AG08395 (cell line): ENCODE measurements around the gene RALGAPA1.
"Not testable (repeated sequence)": the region's sequence is repeated elsewhere in the genome, so short reads cannot be mapped to it uniquely, and the experiment has no call there.

Source experiments
- DNase-seq: peaks from one replicate; pipeline ENCODE4 v3.0.0; 2012; ENCODE audit warnings: mixed read lengths, low spot score

Gene RALGAPA1

DNA sequence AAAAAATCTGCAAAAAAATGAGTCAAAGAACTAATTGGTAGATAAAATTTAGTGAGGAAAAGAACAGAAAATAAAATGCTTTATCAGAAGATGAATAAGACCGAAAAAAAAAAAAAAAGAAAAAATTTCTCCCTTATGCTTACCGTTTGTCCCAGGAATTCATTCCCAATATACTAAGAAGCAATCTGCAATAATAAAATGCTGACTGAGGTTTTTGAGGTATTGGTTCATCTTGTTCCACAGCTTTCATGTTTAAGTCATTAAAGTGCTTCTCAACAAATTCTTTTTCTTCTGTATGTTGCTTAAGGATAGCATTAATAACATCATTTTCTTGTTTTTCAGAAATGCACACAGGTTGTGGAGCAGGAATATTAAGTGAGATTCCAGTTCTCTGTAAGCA lies 182.1 kb downstream of the RALGAPA1 start:
- DNase-seq = not testable (repeated sequence)

DNA sequence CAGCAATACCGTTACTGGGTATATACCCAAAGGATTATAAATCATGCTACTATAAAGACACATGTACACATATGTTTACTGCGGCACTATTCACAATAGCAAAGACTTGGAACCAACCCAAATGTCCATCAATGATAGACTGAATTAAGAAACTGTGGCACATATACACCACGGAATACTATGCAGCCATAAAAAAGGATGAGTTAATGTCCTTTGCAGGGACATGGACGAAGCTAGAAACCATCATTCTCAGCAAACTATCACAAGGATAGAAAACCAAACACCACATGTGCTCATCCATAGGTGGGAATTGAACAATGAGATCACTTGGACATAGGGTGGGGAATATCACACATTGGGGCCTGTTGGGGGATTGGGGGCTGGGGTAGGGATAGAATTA lies 187.1 kb downstream of the RALGAPA1 start:
- not testable (repeated sequence) for DNase-seq

DNA sequence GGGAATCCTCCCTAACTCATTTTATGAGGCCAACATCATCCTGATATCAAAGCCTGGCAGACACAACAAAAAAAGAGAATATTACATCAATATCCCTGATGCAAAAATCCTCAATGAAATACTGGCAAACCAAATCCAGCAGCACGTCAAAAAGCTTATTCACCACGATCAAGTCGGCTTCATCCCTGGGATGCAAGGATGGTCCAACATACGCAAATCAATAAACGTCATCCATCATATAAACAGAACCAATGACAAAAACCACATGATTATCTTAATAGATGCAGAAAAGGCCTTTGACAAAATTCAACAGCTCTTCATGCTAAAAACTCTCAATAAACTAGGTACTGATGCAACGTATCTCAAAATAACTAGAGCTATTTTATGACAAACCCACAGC lies 189.1 kb downstream of the RALGAPA1 start:
- DNase-seq = not testable (repeated sequence)

DNA sequence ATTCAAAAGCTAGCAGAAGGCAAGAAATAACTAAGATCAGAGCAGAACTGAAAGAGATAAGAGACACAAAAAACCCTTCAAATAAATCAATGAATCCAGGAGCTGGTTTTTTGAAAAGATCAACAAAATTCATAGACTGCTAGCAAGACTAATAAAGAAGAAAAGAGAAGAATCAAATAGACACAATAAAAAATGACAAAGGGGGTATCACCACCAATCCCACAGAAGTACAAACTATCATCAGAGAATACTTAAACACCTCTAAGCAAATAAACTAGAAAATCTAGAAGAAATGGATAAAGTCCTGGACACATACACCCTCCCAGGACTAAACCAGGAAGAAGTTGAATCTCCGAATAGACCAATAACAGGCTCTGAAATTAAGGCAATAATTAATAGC lies 189.6 kb downstream of the RALGAPA1 start:
- not testable (repeated sequence) for DNase-seq

DNA sequence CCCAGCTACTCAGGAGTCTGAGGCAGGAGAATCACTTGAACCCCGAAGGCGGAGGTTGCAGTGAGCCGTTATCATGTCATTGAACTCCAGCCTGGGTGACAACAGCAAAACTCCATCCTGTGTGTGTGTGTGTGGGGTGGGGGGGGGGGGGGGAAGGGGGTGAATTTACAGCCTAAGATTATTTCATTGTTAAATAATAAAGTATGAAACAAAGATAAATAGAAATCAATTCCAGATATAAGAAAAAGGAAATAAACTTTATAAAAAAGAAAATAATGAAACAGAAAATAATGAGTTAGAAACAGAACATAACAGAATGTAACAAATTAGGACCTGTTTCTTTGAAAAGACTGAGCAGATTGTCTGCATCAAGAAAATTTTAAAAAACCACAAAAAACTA lies 191.6 kb downstream of the RALGAPA1 start:
- no peak for DNase-seq

DNA sequence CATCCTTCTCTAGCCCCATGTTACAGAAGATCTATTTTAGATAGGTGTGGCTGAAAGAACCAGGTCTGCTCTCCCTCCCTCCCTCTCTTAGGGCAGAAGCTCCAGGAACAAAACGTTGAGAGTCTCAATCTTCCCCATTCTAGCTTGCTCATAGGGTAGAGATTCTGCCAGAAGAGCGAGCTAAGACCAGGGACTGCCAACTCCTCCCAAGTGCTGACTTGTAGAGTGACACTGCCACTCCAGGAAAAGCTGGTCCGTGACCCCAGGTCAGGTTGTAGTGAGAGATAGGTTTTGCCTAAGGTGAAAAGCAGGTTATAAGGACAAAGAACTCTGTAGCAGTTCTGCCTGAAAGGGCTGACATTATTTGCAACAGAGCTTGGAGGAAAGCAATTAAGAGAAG lies 201.7 kb downstream of the RALGAPA1 start:
- DNase-seq = no peak

DNA sequence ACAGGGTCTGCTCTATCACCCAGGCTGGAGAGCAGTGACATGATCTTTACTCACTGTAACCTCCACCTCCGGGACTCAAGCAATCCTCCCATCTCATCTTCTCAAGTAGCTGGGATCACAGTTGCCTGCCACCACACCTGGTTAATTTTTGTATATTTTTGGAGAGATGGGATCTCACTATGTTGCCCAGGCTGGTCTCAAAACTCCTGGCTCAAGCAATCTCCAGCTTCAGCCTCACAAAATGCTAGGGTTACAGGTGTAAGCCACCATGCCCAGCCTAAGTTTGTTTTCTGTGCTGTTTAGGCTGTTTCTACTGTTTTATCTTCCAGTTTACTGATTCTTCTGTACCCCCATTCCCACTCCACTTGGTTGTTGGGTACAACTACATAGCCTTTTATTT lies 208.8 kb downstream of the RALGAPA1 start:
- DNase-seq = no peak

DNA sequence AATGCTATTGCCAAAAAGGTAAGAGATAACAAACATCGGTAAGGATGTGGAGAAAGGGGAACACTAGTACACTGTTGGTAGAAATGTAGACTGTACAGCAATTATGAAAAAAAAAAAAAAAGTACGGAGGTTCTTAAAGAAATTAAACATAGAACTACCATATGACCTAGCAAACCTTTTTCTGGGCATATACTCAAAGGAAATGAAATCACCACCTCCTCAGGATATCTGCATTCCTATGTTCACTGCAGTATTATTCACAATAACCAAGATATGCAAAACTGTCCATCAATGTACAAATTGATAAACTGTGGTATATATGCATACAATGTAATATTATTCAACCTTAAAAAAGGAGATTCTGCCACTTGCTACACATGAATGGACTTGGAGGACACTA lies 214.5 kb downstream of the RALGAPA1 start:
- no peak for DNase-seq

DNA sequence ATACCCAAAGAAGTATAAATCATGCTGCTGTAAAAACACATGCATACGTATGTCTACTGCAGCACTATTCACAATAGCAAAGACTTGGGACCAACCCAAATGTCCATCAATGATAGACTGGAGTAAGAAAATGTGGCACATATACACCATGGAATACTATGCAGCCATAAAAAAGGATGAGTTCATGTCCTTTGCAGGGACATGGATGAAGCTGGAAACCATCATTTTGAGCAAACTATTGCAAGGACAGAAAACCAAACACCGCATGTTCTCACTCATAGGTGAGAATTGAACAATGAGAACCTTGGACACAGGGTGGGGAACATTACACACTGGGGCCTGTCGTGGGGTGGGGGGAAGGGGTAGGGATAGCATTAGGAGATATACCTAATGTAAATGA lies 221.7 kb downstream of the RALGAPA1 start:
- DNase-seq = not testable (repeated sequence)

DNA sequence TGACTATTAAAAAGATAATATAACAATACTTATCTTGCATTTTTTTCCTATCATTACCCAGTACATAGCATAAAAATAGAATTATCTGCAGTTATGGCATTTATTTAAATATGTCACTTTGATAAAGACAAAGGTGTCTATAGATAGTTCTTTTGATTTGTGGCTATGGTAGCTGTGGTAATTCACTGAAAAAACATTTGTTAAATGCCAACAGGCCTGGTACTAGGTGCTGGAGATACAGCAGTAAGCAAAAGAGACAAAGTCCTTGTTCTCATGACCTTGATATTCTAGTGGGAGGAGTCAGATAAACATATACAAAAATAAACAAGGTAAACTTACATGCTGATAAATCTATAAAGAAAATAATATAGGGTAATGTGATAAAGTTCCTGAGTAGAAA lies 230.5 kb downstream of the RALGAPA1 start:
- DNase-seq = no peak

DNA sequence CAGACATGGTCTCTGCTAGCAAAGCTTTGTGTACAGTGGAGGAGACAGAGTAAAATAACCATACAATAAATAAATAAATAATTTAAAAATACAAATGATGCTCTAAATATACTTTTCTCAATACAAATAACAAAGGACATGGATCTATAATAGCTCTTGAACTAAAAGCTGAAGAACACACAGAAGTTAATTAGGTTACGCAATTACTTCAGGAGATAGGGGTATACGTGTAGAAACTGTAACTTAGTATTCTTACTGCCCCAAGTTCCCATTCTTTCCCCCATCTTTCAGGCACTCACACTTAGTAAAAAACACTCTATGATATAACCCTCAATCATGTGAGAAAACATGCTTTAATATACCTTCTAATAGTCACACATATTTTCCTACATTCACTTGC lies 231.0 kb downstream of the RALGAPA1 start:
- DNase-seq = no peak

DNA sequence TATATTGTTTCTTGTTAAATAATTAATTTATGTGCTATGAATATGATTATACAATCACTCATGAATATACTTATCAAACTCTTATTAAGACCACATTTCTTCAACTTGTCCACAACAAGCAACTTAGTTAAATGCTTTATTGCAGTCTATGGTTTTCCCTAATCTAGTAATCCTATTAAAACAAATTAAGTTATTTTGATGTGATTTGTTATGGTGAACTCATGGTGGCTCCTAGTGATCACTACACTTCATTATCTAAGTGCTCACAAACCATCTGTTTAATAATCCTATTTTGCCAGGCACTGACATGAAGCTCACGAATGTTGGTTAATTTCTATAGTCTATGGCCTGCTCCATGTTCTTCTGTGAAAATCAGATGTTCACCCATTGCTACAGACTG lies 232.2 kb downstream of the RALGAPA1 start:
- DNase-seq = no peak

DNA sequence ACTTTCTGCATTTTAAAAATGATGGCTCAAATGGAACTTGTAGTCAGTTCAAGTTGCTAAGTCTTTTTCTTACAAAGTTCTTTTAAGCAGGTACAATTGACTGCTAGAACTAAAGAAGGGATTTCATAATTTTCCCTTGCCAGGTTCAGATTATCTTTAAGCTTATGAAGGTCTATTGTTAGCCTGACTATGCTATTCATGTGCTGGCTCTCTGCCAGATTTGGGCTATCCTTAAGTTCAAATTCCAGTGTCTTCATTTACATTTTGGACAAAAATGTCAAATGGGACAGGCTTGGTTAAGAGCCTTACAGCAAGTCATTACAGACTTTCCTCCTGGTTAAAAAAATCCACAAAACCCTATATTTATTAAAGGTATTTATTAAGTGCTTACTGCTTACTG lies 232.8 kb downstream of the RALGAPA1 start:
- no peak for DNase-seq

DNA sequence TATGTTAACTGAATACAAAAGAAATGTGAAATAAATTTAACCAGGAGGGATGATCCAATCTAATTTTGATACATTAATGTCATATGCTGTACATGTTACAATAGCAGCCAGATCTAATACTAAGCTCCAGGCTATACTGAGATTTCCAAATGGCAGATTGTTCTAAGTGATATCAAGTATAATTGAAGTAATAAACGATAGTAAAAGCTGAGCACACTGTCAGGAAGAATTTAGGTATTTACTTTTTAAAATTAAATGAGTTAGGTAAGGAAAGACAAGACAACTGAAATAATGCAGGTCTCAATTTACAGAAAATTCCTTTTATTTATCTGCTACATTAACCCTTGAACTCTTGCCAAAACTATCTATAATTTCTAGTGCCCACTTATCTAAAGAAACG lies 235.2 kb downstream of the RALGAPA1 start:
- DNase-seq = no peak

DNA sequence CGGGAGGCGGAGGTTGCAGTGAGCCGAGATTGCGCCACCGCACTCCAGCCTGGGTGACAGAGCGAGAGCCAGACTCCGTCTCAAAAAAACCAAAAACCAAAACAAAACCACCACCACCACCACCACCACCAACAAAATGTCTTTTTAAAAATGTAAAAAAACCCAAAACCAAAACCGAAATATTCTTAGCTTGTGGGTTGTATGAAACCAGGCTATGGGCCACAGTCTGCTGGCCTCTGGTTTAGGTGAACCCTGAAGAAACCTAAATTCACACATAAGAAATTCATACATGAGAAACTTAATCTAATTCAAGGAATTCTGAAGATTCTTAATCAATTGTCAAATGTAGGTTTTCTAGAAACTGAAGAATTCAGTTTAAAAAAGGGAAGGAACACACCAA lies 237.5 kb downstream of the RALGAPA1 start:
- DNase-seq = no peak

DNA sequence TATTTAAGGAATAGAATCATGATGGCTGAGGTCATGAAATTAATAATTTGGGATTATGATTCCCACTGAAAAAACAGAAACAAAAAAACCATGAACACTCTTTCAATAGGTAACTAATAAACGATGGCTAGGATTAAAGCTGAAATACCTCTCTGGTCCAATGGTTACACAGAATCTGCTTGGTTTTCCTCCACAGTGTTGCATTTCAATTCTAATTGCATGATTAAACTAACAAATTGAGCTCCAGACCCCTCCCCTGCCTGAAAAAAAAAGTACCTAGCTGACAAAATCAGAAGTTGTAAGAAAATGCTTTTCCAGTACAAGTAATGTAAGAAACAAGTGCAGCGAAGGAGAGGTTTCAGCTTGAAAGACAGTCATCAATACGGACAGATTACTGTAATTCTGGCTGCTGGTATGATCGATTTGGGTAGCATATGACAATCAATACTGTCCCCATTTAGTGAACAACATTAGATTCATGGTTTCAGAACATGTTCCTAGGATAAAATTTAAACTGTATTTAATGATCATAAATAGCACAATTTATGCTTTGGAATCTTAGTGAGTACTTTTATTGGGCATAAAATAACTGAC lies 243.1 kb downstream of the RALGAPA1 start:
- DNase-seq = no peak

DNA sequence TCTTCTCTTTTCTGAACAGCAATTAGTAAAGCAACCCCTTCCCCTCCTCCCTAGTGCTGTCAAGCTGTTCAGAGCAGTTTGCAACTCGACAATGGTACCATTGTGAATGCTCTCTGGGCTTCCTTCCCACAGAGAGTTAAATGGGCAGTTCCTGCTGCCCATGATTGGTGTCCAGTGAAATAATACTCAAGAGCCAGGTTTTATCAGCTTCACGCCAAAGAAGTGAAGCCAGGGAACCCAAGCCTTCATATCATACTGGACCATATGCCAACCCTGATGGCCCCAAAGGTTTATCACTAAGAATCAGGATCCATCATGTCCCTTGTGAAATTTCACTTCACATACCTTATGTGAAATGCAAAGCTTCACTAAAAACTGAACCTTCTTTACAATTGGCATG lies 250.4 kb downstream of the RALGAPA1 start:
- DNase-seq = no peak

DNA sequence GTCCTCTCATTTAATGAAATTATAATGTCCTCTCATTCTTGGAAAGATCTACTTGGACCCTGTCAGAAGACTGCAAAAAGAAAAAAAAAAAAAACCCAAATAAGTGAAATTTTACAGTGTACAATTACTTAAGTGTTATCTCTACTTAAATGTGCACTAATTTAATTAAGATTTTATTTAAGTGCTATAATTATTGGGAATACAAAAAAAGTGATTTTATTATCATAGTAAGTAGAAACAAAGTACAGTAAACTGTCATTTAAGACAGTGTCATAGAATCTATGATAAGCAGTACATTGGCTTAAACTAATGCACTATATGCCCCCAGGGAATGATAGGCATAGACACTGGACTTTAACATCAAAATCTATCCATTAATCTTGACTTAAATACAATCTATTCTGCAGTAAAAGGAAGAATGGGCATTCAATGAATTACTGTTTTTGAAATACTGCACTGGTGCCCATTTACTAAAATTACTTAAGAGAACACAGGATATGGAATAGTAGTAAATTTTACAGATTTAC lies 251.8 kb downstream of the RALGAPA1 start:
- DNase-seq = no peak

DNA sequence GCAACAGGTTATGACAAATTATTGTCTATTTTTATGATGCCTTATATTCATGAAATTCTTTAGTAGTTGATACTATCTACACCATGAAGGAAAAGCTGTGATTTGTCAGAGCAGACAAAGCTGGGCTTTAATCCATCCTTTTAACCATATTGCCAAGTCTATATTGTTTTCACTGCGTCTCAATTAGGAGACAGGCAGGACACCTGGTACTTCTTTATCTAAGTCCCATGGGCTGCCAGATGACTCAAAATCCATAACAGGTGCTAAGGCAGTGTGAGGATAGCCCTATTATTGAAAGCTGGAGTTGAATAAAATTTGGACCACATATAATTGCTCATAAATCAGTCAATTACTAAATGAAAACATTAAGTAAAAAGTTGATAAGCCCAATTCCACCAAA lies 252.5 kb downstream of the RALGAPA1 start:
- no peak for DNase-seq

DNA sequence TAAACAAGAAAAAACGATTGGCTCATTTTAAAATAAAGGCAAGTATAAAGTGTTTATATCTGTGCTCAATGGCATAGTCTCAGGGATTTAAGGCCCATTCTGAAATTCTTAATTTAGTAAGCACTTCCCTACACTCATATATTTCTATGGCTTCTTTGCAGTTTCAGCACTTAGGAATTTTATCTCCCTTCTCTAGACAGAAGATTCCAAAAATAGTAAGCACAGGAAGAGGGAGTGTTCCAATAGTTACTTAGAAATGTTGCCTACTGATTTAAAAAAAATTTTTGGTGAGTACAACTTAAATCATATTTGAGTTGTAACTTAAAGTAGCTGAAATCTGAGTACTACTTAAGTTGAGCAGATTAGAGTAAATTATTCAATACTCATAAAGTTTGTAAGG lies 255.3 kb downstream of the RALGAPA1 start:
- DNase-seq = peak; percentile 27

DNA sequence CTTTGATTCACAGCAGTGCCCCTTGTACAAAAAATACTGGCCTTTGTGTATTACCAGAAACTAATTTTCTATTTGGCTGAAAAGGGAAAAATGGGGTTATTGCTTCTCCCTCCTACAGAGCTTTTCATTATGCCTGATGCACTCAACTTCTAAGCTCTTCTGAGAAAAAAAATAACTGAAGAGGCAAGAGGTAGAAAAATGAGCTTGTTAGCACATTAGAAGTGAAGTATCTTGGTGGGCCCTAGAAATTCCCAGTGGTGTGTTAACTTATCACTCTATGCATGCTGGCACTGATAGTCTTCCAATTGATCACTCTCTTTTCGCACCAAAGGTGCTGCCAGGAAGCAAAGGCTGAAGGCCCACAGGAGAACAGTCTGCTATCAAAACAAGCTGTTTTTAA lies 258.0 kb downstream of the RALGAPA1 start:
- DNase-seq = no peak

DNA sequence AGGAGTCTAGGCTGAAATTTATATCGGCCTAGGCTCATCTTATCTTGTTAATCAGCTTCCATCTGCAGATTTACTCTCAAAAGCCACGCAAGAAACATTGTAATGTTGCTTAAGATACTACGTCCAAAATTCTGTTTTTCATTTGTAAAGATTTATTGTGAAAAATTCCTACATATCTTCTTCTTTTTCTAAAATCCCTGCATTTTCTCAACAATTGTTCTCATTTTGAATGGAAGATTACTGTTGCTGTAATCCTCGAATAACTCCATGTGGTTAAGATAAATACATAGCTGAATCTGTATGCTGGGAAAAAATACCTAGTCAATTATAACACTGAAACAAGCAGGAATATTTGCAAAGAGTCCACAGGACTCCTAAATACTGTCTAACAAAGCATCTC lies 259.5 kb downstream of the RALGAPA1 start:
- DNase-seq = no peak

DNA sequence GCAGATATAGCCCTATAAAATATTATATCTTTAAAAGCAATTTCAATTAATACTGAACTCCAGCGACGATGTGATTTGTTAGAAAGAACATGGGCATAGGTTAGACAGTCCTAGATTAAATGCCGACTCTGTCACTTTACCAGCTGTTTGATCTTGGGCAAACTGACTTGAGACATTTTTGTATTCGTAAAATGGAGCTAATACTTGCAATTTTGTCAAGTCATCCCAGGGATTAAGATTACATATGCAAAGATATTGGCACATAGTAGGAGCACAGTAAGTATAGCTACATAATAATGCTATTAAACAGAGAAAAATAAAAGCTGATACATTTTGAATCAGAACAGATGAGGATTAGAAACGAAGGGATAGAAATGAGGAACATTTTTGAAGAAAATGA lies 266.1 kb downstream of the RALGAPA1 start:
- DNase-seq = no peak

DNA sequence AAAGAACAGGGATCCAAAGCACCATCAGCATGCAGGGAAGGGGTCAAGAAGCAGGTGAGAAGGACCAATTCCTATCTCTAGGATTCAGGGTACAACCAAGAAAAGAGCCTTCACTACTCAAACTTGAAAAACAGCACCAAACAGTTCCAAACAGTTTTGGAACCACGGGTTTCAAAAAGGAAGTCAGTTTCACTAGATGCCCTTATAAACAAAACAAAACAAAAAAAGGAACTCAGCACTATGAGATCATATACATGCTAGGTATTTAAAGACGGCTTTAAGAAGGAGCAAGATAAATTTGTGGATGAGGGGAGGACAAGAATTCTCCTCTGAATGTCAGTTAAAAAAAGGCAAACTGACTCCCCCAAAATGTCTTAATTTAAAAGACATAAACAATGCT lies 269.1 kb downstream of the RALGAPA1 start:
- DNase-seq = no peak
